GM23338 (cell line): ENCODE data around the gene JAM2.

Experiments used
- CREB1 ChIP-seq: fragments of 250-450 bp; sonication (Bioruptor Pico); IDR thresholded peaks from 2 replicates; pipeline ENCODE4 v1.5.0; 2020; ENCODE audit warnings: low read depth, mild to moderate bottlenecking, moderate library complexity
- CTCF ChIP-seq, 2 experiments: fragments of 200-600 bp in 1 of 2; sonication (generic) in 1 of 2; conservative IDR thresholded peaks; 2 replicates each; pipeline versions ENCODE4 v1.5.1 to v1.6.1; 2016 to 2017; ENCODE audit warnings: antibody characterized with exemption in 2 of 2, low read depth in 2 of 2, mild to moderate bottlenecking in 2 of 2, moderate library complexity in 1 of 2
- EZH2 ChIP-seq: fragments of 200-600 bp; sonication (generic); IDR thresholded peaks from one replicate; pipeline ENCODE4 v1.8.0; 2017; ENCODE audit warnings: antibody characterized with exemption, mild to moderate bottlenecking, low read depth; ENCODE audit not compliant: unreplicated experiment
- POLR2AphosphoS5 ChIP-seq: IDR thresholded peaks from 2 replicates; pipeline ENCODE4 v1.6.1; 2016; ENCODE audit warnings: antibody characterized with exemption, low read depth

- no peak for TF ChIP-seq CTCF (conservative IDR thresholded peaks at IDR 0.05; ENCODE audit: low read depth in 2 of 2)
- TF ChIP-seq EZH2 = no peak
- no peak for TF ChIP-seq CREB1 (CRISPR knock-in tag)
- TF ChIP-seq POLR2AphosphoS5 = no peak
Observed at GRCh38 chr21:25700741-25701140, 61.7 kb downstream of the JAM2 start.
